ENCODE results near the gene TUBA4A.

The TUBA4A gene

GRCh38 chr2:219286436-219287115 lies 32.9 kb upstream of the TUBA4A start:
- FAIRE-seq, result no peak

GRCh38 chr2:219285894-219286425 lies 32.2 kb upstream of the TUBA4A start:
- no peak for FAIRE-seq

GRCh38 chr2:219285373-219285735 lies 31.6 kb upstream of the TUBA4A start:
- no peak for FAIRE-seq

- FAIRE-seq, result no peak
These were observed 31.0 kb upstream of the TUBA4A start for GRCh38 chr2:219284501-219285372.

- FAIRE-seq, result no peak
These were observed 29.3 kb upstream of the TUBA4A start for GRCh38 chr2:219282943-219283581.

- FAIRE-seq, result no peak
These were observed 28.7 kb upstream of the TUBA4A start for GRCh38 chr2:219282375-219282774.

- no peak for FAIRE-seq
These were observed 27.9 kb upstream of the TUBA4A start for GRCh38 chr2:219281588-219281987.

- FAIRE-seq, result no peak
These were observed 26.9 kb upstream of the TUBA4A start for GRCh38 chr2:219280651-219281050.

GRCh38 chr2:219279916-219280516 lies 26.3 kb upstream of the TUBA4A start:
- FAIRE-seq, result no peak

- FAIRE-seq, result no peak
These were observed 25.6 kb upstream of the TUBA4A start, which contains the start of gene DNAJB2 for GRCh38 chr2:219279151-219279915. Gene DNAJB2, plus strand, starts transcription at chr2:219279366. Its CDS starts 468 bp downstream, at chr2:219279834.

- FAIRE-seq, result no peak
These were observed 25.0 kb upstream of the TUBA4A start for GRCh38 chr2:219278655-219279150.

- no peak for FAIRE-seq
These were observed 24.3 kb upstream of the TUBA4A start for GRCh38 chr2:219277703-219278654.

- no peak for FAIRE-seq
These were observed 20.7 kb upstream of the TUBA4A start for GRCh38 chr2:219274361-219274921.

- no peak for FAIRE-seq
These were observed 20.2 kb upstream of the TUBA4A start for GRCh38 chr2:219273937-219274336.

GRCh38 chr2:219272995-219273394 lies 19.3 kb upstream of the TUBA4A start:
- FAIRE-seq, result no peak

GRCh38 chr2:219272356-219272755 lies 18.6 kb upstream of the TUBA4A start:
- no peak for FAIRE-seq

- no peak for FAIRE-seq
These were observed 17.3 kb upstream of the TUBA4A start for GRCh38 chr2:219271021-219271420.

GRCh38 chr2:219270055-219270372 lies 16.3 kb upstream of the TUBA4A start:
- FAIRE-seq, result no peak

GRCh38 chr2:219269362-219270054 lies 15.8 kb upstream of the TUBA4A start:
- FAIRE-seq, result no peak

- no peak for FAIRE-seq
These were observed 14.6 kb upstream of the TUBA4A start for GRCh38 chr2:219268294-219268693.

Measured in colon (tissue), 2 donors.